GM12873 (cell line): ENCODE data around the gene TBC1D22A.

Experiments
- CTCF ChIP-seq: IDR thresholded peaks from 2 replicates; pipeline ENCODE4 v1.5.1; 2012; ENCODE audit warnings: low read depth, mild to moderate bottlenecking, moderate library complexity, low read length, control low read depth; ENCODE audit not compliant: insufficient read depth; ENCODE audit errors: missing control alignments

Gene TBC1D22A

GRCh38 chr22:47174671-47175112 lies 412.2 kb downstream of the TBC1D22A start:
- TF ChIP-seq CTCF = no peak

- no peak for TF ChIP-seq CTCF
Observed at GRCh38 chr22:47175151-47176025, 412.9 kb downstream of the TBC1D22A start.

GRCh38 chr22:47176026-47176389 lies 413.6 kb downstream of the TBC1D22A start:
- no peak for TF ChIP-seq CTCF

GRCh38 chr22:47176573-47177333 lies 414.3 kb downstream of the TBC1D22A start:
- no peak for TF ChIP-seq CTCF

GRCh38 chr22:47177334-47177815 lies 414.9 kb downstream of the TBC1D22A start:
- no peak for TF ChIP-seq CTCF

GRCh38 chr22:47178339-47178738 lies 415.9 kb downstream of the TBC1D22A start:
- no peak for TF ChIP-seq CTCF

GRCh38 chr22:47180796-47181195 lies 418.3 kb downstream of the TBC1D22A start:
- no peak for TF ChIP-seq CTCF
